Central memory CD8-positive, alpha-beta T cell (primary cell): ENCODE measurements around the gene CACNA2D3.

Source experiments
- ATAC-seq: fragments of 150-1000 bp; cut with Tn5 transposase; replicated peaks from 2 replicates; pipeline ENCODE4 v1.10.0; 2022; ENCODE audit warnings: mild to moderate bottlenecking, moderate FRiP score, moderate number of reproducible peaks; ENCODE audit not compliant: poor library complexity, severe bottlenecking; ENCODE audit errors: extremely low read depth
- DNase-seq, 2 donors: peaks; one replicate each; pipeline ENCODE4 v3.0.0; 2021; ENCODE audit warnings: low spot score in 2 of 2
- H3K27ac Mint-ChIP-seq: one replicate; pipeline ENCODE4 v1.8.0; 2022; ENCODE audit warnings: low read depth, mild to moderate bottlenecking, moderate library complexity, mixed read lengths
- H3K27me3 Mint-ChIP-seq: one replicate; pipeline ENCODE4 v1.8.0; 2022; ENCODE audit warnings: mixed read lengths
- H3K36me3 Mint-ChIP-seq: one replicate; pipeline ENCODE4 v1.8.0; 2022; ENCODE audit warnings: mild to moderate bottlenecking, moderate library complexity, mixed read lengths; ENCODE audit not compliant: insufficient read depth
- H3K4me1 Mint-ChIP-seq: one replicate; pipeline ENCODE4 v1.8.0; 2022; ENCODE audit warnings: mixed read lengths
- H3K4me3 Mint-ChIP-seq: one replicate; pipeline ENCODE4 v1.8.0; 2022; ENCODE audit warnings: mild to moderate bottlenecking, moderate library complexity, mixed read lengths
- H3K9me3 Mint-ChIP-seq: one replicate; pipeline ENCODE4 v1.8.0; 2022; ENCODE audit warnings: mixed read lengths

Gene CACNA2D3

DNA sequence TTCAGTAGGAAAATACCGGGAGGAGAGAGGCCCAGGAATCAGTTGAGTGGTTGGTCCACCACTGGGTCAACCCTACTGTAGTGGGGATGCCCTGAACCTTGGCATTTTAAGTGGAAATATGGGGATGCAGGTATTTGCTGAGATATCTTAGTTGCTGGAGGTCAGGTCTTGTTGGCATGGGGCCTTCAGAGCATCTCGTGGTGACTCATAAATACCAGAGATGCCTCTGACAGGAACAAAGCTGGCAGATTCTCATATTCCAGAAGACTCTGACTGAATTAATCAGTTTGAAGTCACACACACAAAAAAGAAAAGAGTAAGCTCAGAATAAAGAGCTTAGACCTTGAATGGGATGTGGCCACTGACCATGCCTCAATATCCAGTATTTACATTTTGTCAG is 91.6 kb downstream of the CACNA2D3 start:
- Mint-ChIP-seq H3K27me3 (no peaks in the 10 kb centered on the region), H3K36me3 (peaks cover 1% of the 10 kb centered on the region), H3K9me3 (peaks cover 14% of the 10 kb centered on the region), H3K4me3 (no peak overlapping the region), H3K4me1 (no peaks in the 10 kb centered on the region), H3K27ac (no peak overlapping the region)
- DNase-seq: no peak
- ATAC-seq: no peak

GRCh38 chr3:54214845-54215244 is 92.5 kb downstream of the CACNA2D3 start:
- Mint-ChIP-seq H3K4me1 (no peaks in the 10 kb centered on the region), H3K27ac (no peak overlapping the region), H3K27me3 (no peaks in the 10 kb centered on the region), H3K36me3 (peaks cover 1% of the 10 kb centered on the region), H3K9me3 (peaks cover 12% of the 10 kb centered on the region), H3K4me3 (no peak overlapping the region)
- DNase-seq (no peak), ATAC-seq (no peak)

GRCh38 chr3:54215521-54215920 is 93.2 kb downstream of the CACNA2D3 start:
- Mint-ChIP-seq H3K27ac (no peak overlapping the region), H3K4me1 (no peaks in the 10 kb centered on the region), H3K4me3 (no peak overlapping the region), H3K36me3 (peaks cover 1% of the 10 kb centered on the region), H3K27me3 (no peaks in the 10 kb centered on the region), H3K9me3 (peaks cover 12% of the 10 kb centered on the region)
- DNase-seq (no peak), ATAC-seq (no peak)

GRCh38 chr3:54217828-54218227 is 95.5 kb downstream of the CACNA2D3 start:
- no peak overlapping the region for H3K4me3 Mint-ChIP-seq
- H3K9me3 Mint-ChIP-seq: peaks cover 6% of the 10 kb centered on the region
- ATAC-seq (no peak), DNase-seq (no peak)
- H3K36me3 Mint-ChIP-seq: no peaks in the 10 kb centered on the region
- H3K4me1 Mint-ChIP-seq: no peaks in the 10 kb centered on the region
- no peaks in the 10 kb centered on the region for H3K27me3 Mint-ChIP-seq
- no peak overlapping the region for H3K27ac Mint-ChIP-seq

GRCh38 chr3:54222316-54222715 is 100.0 kb downstream of the CACNA2D3 start:
- Mint-ChIP-seq H3K27me3 (no peaks in the 10 kb centered on the region), H3K36me3 (no peaks in the 10 kb centered on the region), H3K4me3 (no peak overlapping the region), H3K4me1 (no peaks in the 10 kb centered on the region), H3K27ac (no peak overlapping the region), H3K9me3 (peaks cover 6% of the 10 kb centered on the region)
- ATAC-seq: no peak
- DNase-seq: no peak

GRCh38 chr3:54223063-54223462 is 100.7 kb downstream of the CACNA2D3 start:
- Mint-ChIP-seq H3K27ac (no peak overlapping the region), H3K4me1 (no peaks in the 10 kb centered on the region), H3K27me3 (no peaks in the 10 kb centered on the region), H3K9me3 (peaks cover 6% of the 10 kb centered on the region), H3K36me3 (peaks cover 2% of the 10 kb centered on the region), H3K4me3 (no peak overlapping the region)
- ATAC-seq (no peak), DNase-seq (no peak)

DNA sequence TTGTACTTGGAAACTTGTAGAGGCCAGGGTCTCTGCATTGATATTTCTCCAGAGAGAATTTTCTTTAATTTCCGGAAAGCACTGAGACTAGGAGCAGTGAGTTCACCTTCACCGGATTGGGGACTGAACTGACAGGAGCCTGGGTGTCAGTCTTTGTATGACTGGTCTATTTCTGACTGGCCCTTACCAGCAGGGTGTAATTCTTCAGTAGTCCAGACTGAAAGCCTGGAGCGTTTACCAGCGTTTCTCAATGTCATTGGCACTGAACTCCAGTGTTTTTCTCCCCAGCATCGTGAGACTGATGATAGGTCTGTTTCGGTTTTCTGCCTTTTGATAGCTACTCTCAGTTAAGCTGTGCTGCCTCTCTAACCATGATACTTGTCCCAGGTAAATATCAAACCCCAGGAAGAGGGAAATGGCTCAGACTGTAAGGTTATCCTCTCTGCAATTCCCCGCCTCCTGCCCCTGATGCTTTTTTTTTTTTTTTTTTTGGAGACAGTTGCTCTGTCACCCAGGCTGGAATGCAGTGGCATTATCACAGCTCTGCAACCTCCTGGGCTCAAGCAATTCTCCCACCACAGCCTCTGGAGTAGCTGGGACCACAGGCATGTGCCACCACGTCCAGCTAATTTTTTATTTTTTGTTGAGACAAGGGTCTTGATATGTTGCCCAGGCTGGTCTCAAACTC is 103.6 kb downstream of the CACNA2D3 start:
- Mint-ChIP-seq H3K27me3 (no peaks in the 10 kb centered on the region), H3K9me3 (peaks cover 6% of the 10 kb centered on the region), H3K36me3 (peaks cover 2% of the 10 kb centered on the region), H3K27ac (no peak overlapping the region), H3K4me3 (no peak overlapping the region), H3K4me1 (no peaks in the 10 kb centered on the region)
- DNase-seq: no peak
- no peak for ATAC-seq

DNA sequence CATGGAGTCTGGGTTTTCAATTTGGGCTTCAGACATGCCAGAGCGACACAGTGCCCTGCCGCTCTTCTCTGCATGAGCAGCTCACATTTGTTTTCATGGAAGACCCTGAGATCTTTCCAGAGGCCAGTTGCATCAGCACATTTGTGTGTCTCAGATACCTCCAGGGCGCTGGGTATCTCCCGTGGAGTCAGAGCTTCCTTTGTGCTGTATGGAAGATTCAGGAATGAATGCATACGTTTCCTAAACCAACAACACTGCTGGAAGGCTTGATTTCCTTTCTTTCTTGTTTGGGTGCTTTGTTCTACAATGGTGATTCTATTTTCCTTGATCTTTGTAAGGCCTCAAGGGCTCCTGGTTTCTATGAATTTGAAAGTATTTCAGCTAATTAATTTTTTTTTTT is 106.5 kb downstream of the CACNA2D3 start:
- Mint-ChIP-seq H3K27me3 (no peaks in the 10 kb centered on the region), H3K9me3 (no peaks in the 10 kb centered on the region), H3K36me3 (peaks cover 2% of the 10 kb centered on the region), H3K4me3 (no peak overlapping the region), H3K4me1 (no peaks in the 10 kb centered on the region), H3K27ac (no peak overlapping the region)
- ATAC-seq (no peak), DNase-seq (no peak)

DNA sequence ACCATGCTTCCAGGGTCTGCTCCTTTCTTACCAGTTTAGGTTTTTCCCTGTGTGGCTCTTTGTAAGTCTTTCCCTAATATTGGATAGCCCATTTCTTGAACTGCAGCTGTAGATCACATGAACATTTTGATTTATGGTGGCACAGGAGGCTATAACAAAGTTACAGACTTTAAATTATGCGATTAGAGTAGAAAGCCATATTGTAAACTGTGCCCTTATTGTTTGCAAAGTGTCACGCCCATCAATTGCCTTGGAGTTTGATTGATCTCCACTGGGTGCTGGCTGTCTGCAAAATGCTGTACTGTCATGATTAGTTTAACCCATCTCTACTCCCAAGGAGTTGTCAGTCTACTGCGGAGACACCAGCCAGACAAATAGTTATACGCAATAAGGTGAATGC is 110.3 kb downstream of the CACNA2D3 start:
- H3K27ac Mint-ChIP-seq: no peak overlapping the region
- ATAC-seq (no peak), DNase-seq (no peak)
- H3K4me1 Mint-ChIP-seq: no peaks in the 10 kb centered on the region
- H3K27me3 Mint-ChIP-seq: no peaks in the 10 kb centered on the region
- peaks cover 6% of the 10 kb centered on the region for H3K9me3 Mint-ChIP-seq
- peaks cover 2% of the 10 kb centered on the region for H3K36me3 Mint-ChIP-seq
- H3K4me3 Mint-ChIP-seq: no peak overlapping the region

DNA sequence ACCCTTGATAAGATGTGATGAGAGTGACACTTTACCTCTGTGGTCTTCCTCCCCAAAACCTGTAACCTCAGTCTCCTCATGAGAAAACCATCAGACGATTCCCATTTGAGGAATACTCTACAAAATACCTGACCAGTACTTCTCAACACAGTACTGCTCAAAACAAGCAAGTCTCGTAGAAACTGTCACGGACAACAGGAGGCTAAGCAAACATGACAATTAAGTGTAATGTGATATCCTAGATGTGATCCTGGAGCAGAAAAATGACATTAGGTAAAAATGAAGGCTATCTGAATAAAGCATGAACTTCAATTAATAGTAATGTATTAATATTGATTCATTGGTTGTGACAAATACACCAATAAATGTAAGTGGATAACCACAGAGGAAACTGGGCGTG is 113.6 kb downstream of the CACNA2D3 start:
- Mint-ChIP-seq H3K36me3 (no peaks in the 10 kb centered on the region), H3K27me3 (no peaks in the 10 kb centered on the region), H3K27ac (no peak overlapping the region), H3K4me3 (no peak overlapping the region), H3K9me3 (peaks cover 6% of the 10 kb centered on the region), H3K4me1 (no peaks in the 10 kb centered on the region)
- DNase-seq (no peak), ATAC-seq (no peak)

GRCh38 chr3:54237109-54237508 is 114.8 kb downstream of the CACNA2D3 start:
- Mint-ChIP-seq H3K4me3 (no peak overlapping the region), H3K27ac (no peak overlapping the region), H3K27me3 (no peaks in the 10 kb centered on the region), H3K4me1 (no peaks in the 10 kb centered on the region), H3K36me3 (no peaks in the 10 kb centered on the region), H3K9me3 (peaks cover 6% of the 10 kb centered on the region)
- no peak for DNase-seq
- no peak for ATAC-seq

DNA sequence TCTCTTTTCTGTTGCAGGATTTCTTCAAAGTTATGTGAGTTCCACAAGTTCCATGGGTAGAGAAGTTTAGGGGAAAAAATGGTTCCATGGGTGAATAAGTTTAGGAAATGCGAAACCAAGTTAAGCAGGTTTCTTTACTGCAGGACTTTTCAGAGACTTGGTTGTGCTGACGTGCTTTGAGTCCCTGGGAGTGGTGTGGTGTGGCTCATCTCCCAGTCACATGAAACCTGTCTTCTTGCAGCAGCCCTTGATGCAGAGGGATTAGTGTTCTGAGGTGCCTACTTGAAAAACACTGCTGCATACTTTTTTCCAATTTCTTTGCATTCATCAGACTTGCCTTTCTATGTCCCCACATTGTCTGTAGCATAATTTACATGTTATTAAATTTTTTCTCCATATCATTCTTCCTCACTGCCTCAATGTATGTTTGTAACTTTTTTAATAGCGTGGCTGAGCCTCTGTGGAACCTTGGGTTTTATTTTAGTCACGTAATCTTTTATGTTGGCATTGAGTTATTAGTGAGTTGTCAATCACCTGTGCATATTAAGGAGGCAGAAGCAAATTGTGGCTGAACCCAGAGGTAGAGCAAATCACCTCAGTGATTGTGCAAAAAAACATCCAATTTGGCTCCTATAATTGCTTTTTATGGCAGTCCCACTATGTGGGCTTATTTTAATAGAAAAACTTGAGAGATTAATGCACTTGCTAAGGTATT is 115.6 kb downstream of the CACNA2D3 start:
- H3K9me3 Mint-ChIP-seq: peaks cover 6% of the 10 kb centered on the region
- H3K27ac Mint-ChIP-seq: no peak overlapping the region
- H3K27me3 Mint-ChIP-seq: no peaks in the 10 kb centered on the region
- H3K36me3 Mint-ChIP-seq: no peaks in the 10 kb centered on the region
- H3K4me3 Mint-ChIP-seq: no peak overlapping the region
- no peak for DNase-seq
- H3K4me1 Mint-ChIP-seq: no peaks in the 10 kb centered on the region
- no peak for ATAC-seq

GRCh38 chr3:54240309-54240708 is 118.0 kb downstream of the CACNA2D3 start:
- Mint-ChIP-seq H3K9me3 (no peaks in the 10 kb centered on the region), H3K27me3 (no peaks in the 10 kb centered on the region)

More at GRCh38 chr3:54240309-54240708, 118.0 kb downstream of the CACNA2D3 start:
- no peaks in the 10 kb centered on the region for H3K36me3 Mint-ChIP-seq
- no peaks in the 10 kb centered on the region for H3K4me1 Mint-ChIP-seq
- H3K4me3 Mint-ChIP-seq: no peak overlapping the region
- ATAC-seq (no peak), DNase-seq (no peak)
- no peak overlapping the region for H3K27ac Mint-ChIP-seq
